ENCODE measurements around the gene NDUFB10.

NDUFB10 gene

DNA sequence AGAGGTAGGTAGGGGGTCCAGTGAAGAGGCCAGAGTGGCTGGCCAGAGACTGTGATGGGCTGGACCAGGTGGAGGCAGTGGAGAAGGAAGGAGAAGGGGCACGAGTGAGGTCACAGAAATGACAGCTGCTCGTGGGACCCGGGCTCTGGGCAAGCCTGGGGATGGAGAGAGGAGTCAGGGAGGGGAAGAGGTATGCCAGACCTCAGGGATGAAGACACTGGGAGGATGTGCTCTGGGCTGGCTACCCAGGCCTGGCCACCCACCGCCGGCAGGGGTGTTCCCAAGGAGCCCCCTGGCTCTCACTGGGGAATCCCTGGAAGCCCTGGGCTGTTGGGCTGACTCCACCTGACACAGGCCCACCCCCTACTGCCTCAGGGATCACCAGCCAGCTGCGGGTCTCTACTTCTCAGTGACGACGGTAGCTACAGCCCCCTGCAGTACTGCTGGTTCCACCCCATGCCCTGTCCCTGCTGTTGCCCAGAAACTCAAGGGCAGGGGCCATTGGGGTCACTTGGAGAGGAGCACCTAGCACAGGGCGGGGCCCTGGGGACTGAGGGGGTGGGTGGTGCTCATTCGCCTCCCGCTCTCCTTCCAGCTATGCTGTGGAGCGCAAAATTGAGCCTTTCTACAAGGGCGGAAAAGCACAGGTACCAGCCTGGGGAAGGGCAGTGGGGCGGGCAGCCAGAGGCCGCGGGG lies 14.3 kb downstream of the NDUFB10 start:
- no peak for DNase-seq

DNA sequence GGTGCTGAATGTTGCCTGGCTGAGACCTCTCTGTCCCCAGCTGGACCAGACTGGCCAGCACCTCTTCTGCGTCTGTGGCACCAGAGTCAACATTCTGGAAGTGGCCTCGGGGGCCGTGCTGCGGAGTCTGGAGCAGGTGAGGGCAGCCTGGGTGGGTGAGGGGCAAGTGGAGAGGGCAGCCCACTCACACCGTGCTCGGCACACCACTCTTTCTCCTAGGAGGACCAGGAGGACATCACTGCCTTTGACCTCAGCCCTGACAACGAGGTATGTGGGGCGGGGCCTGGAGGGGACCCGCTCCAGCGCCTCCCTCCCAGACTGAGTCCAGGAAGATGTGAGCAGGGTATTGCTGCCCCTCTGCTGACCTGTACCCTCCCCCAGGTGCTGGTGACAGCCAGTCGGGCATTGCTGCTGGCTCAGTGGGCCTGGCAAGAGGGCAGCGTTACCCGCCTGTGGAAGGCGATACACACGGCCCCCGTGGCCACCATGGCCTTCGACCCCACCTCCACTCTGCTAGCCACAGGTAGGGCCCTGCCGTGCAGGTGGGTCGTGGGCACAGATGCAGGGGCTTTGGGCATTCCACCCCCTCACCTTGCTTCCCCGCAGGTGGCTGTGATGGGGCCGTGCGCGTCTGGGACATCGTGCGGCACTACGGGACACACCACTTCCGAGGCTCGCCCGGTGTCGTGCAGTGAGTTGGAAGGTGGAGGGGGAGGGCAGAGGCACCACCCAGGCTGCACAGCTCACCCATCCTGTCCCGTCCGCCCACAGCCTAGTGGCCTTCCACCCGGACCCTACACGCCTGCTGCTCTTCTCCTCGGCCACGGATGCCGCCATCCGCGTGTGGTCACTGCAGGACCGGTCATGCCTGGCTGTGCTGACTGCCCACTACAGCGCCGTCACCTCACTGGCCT lies 15.1 kb downstream of the NDUFB10 start:
- DNase-seq = no peak

DNA sequence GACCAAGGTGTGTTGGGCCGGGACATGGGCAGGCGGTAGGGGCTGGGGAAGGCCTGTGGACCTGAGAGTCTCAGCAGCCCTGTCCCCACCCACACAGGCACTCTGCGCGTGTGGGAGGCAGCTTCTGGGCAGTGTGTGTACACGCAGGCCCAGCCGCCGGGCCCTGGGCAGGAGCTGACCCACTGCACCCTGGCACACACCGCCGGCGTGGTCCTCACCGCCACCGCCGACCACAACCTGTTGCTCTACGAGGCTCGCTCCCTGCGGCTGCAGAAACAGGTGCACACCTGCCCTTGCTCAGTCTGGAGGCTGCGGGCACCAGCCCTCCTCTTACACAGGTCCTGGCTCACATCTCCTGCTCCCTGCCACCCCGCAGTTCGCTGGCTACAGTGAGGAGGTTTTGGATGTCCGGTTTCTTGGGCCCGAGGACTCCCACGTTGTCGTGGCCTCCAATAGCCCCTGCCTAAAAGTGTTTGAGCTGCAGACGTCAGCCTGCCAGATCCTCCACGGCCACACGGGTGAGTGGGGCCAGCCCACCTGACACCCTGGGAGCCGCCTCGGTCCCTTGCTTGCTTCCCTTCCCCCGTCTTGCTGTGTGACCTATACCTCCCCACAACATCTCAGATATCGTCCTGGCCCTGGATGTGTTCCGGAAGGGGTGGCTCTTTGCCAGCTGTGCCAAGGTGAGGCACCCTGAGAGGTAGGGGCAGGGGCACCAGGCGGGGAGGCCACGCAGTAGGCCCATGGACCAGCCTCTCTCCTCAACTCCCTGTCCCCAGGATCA lies 16.3 kb downstream of the NDUFB10 start:
- DNase-seq = no peak

DNA sequence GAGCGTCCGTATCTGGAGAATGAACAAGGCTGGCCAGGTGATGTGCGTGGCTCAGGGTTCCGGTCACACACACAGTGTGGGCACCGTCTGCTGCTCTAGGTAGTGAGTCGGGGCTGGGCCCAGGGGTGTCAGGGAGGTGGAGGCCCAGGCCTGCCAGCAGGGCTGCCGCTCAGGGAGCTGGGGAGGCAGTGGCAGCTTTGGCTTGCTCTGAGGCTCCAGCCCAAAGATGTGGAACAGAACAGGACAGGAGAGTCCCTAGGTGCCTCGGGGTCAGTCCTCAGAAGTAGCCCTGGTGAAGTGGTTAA lies 16.8 kb downstream of the NDUFB10 start:
- no peak for DNase-seq

DNA sequence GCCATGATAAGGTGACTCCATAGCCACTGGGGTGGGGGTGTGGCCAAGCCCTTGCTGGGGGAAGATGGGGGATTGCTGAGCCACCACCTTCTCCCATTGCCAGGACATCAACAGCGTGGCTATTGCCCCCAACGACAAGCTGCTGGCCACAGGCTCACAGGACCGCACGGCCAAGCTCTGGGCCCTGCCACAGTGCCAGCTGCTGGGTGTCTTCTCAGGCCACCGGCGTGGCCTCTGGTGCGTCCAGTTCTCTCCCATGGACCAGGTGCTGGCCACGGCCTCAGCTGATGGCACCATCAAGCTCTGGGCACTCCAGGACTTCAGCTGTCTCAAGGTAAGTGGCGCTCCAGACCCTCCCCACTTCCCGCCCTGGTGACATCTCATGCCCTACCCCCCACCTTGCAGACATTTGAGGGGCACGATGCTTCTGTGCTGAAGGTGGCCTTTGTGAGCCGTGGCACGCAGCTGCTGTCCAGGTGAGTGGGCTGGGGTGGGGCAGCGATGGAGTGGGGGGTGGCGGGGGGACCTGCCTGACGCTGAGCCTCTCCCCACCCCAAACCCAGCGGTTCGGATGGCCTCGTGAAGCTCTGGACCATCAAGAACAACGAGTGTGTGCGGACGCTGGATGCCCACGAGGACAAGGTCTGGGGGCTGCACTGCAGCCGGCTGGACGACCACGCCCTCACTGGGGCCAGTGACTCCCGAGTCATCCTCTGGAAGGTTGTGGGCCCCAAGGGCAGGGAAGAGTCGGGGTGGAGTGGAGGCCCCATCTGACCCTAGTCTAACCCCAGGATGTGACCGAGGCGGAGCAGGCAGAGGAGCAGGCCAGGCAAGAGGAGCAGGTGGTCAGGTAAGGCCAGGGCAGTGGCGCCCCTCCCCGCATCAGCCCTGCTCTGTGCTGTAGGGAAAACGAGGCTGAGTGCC lies 17.9 kb downstream of the NDUFB10 start:
- no peak for DNase-seq

DNA sequence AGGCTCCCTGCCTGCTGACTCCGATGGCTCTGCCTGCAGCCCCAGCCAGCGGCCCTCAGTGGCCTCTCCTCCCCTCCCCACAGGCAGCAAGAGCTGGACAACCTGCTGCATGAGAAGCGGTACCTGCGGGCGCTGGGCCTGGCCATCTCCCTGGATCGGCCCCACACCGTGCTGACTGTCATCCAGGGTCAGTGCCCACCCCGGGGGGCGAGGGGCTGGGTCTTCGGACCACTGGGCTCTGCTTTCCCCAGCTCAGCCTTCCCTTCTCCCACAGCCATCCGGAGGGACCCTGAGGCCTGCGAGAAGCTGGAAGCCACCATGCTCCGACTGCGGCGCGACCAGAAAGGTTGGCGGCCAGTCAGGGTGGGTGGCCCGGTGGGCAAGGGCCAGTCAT lies 18.5 kb downstream of the NDUFB10 start:
- no peak for DNase-seq

DNA sequence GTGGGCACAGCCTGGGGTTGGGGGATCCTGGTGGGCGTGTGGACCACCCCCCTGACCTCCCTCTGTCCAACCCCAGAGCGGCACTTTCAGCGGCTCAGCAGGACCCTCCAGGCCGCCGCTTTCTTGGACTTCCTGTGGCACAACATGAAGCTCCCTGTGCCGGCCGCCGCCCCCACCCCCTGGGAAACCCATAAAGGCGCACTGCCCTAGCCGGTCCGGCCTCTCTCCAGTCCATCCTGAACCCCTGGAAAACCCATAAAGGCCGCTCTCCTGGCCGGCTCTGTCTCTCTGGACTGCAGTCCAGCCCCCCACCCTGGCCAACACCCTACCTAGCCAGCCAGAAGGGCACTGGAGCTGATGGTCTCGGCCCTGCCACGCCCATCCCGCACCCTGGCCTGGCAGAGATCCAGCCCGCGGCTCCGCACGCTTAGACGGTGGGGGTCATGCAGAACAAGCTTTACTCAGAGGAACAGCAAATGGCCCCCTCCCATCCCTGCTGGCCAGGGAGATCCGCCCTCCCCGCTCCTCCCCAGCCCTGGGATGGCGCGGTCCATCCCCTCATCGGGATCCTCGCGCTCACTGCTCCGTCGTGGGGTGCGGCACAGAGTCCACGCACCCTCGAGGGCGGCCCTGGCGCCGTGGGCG lies 19.3 kb downstream of the NDUFB10 start:
- DNase-seq = no peak

DNA sequence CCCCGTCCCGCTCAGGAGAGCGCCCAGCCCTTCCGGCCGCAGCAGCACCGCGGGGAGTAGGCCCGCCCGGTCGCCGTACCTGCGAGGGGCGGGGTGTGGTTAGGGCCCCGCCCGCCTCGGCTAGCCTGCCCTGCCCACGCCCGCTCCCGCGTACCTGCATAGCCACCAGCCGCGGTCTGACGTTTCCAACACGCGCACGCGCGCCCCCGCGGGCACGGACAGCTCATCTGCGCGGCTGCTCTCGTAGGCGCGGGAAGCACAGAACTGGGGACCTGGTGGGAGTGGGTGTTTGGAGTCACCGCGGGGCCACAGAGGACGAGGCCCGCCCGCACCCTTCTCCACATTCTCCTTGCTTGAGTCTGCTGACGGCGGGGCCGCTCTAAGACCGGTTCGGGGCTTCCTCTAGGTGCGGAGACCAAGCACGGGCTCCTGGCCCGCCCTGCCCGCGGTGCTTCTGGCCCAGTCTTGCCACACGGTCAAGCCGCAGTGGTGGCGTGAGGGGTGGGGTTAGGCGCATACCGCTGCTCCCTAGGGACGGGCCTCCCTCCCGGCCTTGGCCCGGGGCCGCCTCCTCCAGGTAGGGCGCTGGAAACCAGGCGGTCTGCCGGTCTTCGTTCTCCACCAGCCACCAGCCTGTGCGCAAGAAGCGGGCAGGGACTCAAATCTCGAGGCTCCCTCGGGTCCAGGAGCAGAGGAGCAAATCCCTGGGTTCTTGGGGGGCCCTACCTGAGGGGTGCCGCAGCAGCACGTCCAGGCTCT lies 20.1 kb downstream of the NDUFB10 start:
- DNase-seq = no peak

DNA sequence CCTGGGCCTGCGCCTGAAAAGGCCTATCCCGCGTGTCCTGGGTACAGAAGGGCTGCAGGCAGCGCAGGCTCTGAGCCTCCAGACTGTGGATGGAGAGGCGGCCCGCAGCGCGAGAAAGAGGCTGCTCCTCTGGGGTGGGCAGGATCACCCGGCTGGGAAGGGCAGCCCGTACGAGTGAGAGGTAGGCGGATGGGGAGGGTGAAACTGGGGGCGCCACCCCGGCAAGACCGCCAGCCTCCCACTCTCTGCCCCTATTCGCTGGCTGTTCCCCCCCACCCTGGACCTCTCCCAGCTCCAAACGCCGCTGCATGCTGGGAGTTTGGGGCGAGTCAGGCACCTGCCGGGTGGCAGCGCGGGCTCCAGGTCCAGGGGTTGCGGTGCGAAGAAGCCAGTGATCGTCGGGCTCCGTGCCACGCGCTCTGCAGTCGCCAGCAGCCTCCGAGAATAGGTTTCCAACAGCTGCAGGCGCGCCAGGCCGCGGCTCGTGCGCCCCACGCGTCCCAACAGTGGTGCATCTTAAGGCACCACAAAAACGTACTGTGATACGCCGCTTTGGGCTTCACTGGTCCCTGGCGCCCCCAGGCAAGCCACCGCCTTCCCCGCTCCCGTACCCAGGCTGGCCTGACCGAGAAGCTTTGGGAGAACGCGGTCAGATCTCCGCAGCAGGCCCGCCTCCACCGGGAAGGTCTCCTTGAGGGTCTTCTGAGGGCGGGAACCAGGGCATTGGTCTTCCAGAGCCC lies 20.9 kb downstream of the NDUFB10 start:
- DNase-seq = peak; percentile 55

DNA sequence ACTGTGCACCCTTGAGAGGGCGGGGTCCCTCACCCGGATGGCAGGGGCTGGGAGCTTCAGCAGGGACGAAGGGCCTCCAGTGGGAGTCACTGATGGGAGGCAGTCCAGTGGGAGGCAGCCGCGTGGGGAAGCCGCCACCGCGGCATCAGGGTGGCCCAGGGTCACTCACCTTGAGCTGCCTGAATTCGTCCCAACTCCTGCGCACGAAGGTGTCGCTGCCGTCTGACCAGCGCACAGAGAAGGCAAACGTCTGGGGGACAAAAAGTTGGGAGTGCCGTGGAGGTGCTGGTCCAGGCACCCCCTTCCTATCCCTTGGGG lies 21.4 kb downstream of the NDUFB10 start:
- no peak for DNase-seq

DNA sequence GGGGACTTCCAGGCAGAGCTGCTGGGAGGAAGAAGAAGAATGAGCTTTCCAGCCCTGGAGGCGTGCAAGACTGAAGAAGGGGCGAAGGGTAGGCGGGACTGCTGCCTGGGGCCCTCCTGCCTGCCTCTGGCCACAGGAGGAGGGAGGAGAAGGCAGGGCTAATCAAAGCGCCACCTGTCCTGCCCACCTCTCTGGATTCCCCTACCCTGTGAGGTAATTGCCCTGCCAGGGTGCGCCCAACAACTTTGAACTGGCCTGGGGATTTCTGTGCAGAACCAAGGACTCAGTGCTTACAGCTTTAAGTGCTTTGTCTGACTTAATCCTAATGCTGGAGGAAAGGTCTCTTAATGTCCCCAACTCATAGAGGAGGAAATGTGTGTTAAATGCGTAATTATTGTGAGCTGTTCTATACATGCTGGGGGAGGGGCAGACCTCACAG lies 22.1 kb downstream of the NDUFB10 start, which contains the start of gene NOXO1:
Gene NOXO1, minus strand, starts transcription at position 72 of the 439 bp plus-strand sequence. CDS start 290 bp downstream, outside the sequence.
- DNase-seq = no peak

DNA sequence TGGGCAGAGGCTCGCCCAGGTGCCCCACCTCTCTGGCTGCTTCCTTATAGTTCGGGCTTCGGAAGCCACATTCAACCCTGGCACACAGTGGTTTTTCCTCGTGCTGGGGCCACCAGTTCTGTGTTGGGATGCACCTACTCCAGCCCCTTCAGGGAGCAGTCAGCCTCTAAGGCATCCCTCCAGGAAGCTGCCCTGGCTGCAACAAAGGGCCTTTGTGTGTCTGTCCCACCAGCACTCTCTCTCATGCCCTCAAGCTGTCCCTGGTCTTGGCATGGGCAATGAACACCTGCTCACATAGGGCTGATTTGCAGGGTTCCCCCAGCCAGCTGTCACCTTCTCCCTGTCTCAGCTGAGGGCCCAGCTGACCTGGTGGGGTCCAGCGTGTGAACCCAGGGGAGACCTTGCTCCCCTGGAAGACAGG lies 22.7 kb downstream of the NDUFB10 start:
- DNase-seq = no peak

DNA sequence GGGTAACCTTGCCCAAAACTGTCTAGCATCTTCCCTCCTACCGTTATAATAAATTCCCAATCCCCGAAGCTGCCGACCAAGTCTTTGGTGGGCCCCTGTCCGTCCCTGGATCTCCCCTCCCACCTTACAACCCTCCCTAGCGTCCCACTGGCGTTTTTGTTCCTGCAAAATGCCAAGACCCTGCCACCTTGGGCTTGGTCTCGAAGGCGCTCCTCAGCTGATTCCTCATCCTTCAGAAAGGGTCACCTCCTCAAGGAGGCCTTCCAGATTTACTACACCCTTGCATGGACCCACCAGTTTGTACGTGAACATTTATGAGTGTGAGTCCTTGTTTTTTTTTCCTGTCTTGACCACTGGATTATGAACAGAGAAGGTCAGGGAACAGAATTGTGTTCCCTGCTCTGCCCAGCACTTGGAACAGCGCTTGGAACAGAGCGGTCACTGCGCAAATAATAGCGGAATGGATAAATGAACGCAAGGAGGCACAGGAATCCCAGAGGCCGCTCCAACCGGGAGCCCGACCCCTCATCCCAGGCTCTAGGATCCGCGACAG lies 23.7 kb downstream of the NDUFB10 start:
- no peak for DNase-seq

DNA sequence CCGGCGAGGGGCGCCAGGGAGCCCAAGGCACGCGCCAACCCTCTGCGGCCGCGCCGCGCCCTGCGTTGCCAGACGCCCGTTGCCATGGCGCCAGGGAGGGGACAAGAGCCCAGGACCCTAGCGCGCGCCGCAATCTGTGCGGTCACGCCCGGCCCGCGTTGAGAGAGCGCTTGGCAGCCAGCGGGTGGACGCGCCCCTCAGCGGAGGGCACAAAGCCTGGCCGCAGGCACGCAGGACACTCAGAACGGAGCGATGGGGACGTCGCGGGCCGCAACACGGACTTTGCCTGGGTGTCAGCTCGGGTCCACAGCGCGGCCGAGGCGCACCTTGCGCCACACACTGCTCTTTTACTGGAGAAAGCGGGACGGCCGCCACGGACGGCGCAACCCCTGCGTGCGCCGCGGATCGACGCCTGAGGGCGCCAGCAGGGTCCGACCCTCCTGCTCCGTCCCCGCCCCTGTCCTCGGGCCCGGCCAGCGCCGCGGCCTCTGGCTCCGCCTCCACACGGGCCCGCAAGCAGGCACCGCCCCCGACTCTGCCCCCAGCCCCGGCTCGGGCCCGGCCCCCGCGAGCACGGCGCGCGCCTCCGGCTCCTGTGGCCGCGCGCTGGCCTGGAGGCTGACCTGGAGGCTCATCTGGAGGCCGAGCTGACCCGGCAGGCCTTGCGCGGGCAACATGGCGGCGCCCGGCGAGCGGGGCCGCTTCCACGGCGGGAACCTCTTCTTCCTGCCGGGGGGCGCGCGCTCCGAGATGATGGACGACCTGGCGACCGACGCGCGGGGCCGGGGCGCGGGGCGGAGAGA lies 24.4 kb downstream of the NDUFB10 start, which contains the start of gene GFER:
Gene GFER, plus strand, starts transcription at position 650 of the 803 bp plus-strand sequence. Its CDS starts 26 bp downstream, at position 676.
- DNase-seq = peak; percentile 94

DNA sequence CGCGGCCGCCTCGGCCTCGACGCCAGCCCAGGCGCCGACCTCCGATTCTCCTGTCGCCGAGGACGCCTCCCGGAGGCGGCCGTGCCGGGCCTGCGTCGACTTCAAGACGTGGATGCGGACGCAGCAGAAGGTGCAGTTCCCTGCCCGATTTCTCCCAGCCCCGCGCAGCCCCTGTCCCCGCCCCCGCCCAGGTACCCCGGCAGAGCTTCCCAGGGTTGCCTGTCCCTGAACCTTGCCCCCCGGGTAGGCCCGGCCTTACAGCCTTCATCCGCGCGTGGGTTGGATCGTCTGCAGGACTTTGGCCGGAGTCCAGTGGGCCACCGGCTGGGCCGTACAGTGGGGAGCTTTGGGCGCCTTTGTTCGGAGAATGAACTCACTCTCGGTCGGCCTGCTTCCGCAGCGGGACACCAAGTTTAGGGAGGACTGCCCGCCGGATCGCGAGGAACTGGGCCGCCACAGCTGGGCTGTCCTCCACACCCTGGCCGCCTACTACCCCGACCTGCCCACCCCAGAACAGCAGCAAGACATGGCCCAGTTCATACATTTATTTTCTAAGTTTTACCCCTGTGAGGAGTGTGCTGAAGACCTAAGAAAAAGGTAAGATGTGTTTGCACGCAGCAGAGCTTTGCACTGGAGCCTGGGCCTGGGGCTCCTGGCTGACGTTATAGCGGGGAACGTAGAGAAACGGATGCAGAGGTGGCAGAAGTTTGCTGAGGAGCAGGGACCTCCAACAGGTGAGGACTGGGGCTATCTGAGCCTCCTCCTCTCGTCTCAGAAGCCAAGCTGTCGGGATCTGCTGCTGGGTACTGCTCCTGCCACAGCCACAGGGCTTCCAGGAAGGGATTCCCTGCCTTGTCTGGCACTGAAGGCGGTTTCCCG lies 25.2 kb downstream of the NDUFB10 start:
- DNase-seq = no peak

DNA sequence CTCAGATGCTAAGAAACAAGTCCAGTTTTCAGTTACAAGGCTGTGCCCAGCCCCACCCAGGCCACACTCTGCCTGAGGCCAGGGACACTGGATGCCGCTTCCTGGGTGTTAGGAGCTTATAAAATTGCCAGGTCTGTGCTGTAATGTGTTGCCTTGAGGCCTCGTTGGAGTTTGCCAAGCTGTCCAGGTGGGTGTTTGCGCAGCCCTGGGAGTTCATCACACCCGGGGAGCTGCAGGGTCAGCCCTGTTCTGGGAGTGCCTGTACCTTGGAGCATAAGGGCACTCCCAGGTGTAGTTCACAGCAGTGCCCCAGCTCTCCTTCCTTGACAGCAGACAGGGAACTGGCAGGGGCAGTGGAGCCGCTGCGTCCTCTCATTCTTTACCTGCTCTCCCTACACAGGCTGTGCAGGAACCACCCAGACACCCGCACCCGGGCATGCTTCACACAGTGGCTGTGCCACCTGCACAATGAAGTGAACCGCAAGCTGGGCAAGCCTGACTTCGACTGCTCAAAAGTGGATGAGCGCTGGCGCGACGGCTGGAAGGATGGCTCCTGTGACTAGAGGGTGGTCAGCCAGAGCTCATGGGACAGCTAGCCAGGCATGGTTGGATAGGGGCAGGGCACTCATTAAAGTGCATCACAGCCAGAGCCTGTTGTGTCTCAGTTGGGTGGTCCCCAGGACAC lies 26.3 kb downstream of the NDUFB10 start:
- no peak for DNase-seq

DNA sequence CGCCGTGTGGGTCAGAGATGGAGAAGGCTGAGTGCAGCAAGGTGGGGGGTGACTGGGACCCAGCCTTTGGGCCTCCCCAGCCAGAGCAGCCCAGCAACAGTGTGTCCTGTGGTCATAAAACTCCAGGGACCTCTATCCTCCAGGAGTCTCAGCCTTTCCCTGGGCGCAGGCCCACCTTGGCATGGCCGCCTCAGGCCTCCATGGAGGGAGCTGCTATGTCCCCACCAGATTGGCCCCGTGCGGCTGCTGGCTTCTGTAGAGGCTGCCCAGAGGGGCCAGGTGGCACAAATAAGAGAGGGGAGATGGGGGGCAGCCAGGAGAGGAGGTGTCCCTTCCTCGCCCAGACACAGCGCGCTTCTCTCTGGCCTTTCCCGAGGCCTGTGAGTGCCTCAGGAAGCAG lies 27.9 kb downstream of the NDUFB10 start:
- no peak for DNase-seq

Data from hematopoietic multipotent progenitor cell treated with erythropoietin and hydrocortisone succinate and interleukin-3 and kit ligand, for 4 days (in vitro differentiated cells).